Stimulated activated CD8-positive, alpha-beta memory T cell treated with anti-CD3 and anti-CD28 coated beads, Interleukin-4, amount 100 ng/mL, for 24 hours (primary cell): Measurements from ENCODE around the gene ACP7.
"Not testable (repeated sequence)": the region's sequence is repeated elsewhere in the genome, so short reads cannot be mapped to it uniquely, and the experiment has no call there.

Source experiments
- DNase-seq: peaks from one replicate; pipeline ENCODE4 v3.0.0-alpha.2; 2020; ENCODE audit warnings: low read depth

The ACP7 gene

GRCh38 chr19:39083983-39084731, at the start of gene ACP7:
Gene ACP7 (plus strand): TSS chr19:39084368. CDS start chr19:39085270, 902 bp downstream.
- DNase-seq = peak; percentile 0

GRCh38 chr19:39036581-39036980, 47.6 kb upstream of the ACP7 start:
- no peak for DNase-seq

GRCh38 chr19:39037194-39037593, 47.0 kb upstream of the ACP7 start:
- DNase-seq = no peak

- DNase-seq = no peak
These were observed 46.1 kb upstream of the ACP7 start for GRCh38 chr19:39038098-39038497.

GRCh38 chr19:39045506-39045905, 38.7 kb upstream of the ACP7 start:
- DNase-seq = no peak

GRCh38 chr19:39046037-39046821, 37.9 kb upstream of the ACP7 start:
- DNase-seq = no peak

GRCh38 chr19:39047073-39047472, 37.1 kb upstream of the ACP7 start:
- no peak for DNase-seq

- peak; percentile 52 for DNase-seq
These were observed 31.9 kb upstream of the ACP7 start for GRCh38 chr19:39052243-39052746.

- DNase-seq = no peak
These were observed 31.3 kb upstream of the ACP7 start for GRCh38 chr19:39052846-39053245.

GRCh38 chr19:39053276-39054090, 30.7 kb upstream of the ACP7 start:
- no peak for DNase-seq

- DNase-seq = no peak
These were observed 30.1 kb upstream of the ACP7 start for GRCh38 chr19:39054091-39054470.

GRCh38 chr19:39057615-39058014, 26.6 kb upstream of the ACP7 start:
- DNase-seq = no peak

GRCh38 chr19:39059302-39059701, 24.9 kb upstream of the ACP7 start:
- no peak for DNase-seq

- no peak for DNase-seq
These were observed 24.0 kb upstream of the ACP7 start for GRCh38 chr19:39060171-39060570.

- no peak for DNase-seq
These were observed 19.8 kb upstream of the ACP7 start for GRCh38 chr19:39064405-39064804.

- no peak for DNase-seq
These were observed 18.2 kb upstream of the ACP7 start for GRCh38 chr19:39065928-39066327.

- no peak for DNase-seq
These were observed 17.1 kb upstream of the ACP7 start for GRCh38 chr19:39067104-39067503.

GRCh38 chr19:39068259-39068658, 15.9 kb upstream of the ACP7 start:
- DNase-seq = not testable (repeated sequence)

- DNase-seq = no peak
These were observed 13.3 kb upstream of the ACP7 start for GRCh38 chr19:39070888-39071287.

- no peak for DNase-seq
These were observed 9.9 kb upstream of the ACP7 start for GRCh38 chr19:39074205-39074692.

- DNase-seq = no peak
These were observed 9.2 kb upstream of the ACP7 start for GRCh38 chr19:39074942-39075341.

- no peak for DNase-seq
These were observed 6.8 kb upstream of the ACP7 start for GRCh38 chr19:39077323-39077722.
